Occipital lobe (tissue), 2 donors: ENCODE data around the gene TFCP2. TPM values are rescaled to one million over a fixed set of nuclear protein-coding genes. Genes with fewer than 3 reads are reported as not detected.
A peak's percentile ranks its signal among the peaks of the same experiment; 100 is the strongest.

Experiments used
- DNase-seq: peaks from one replicate; lab custom pipeline; 2025; lab: John Stamatoyannopoulos, UW
- total RNA-seq: library from RNA; depleted of rRNA; stranded (reverse); fragments of >200 nt; gene quantifications from one replicate; pipeline ENCODE4 v1.2.3, GENCODE V29; 2014

TFCP2 gene
- total RNA-seq, 1 donor from 2014 or later, result 13.6 TPM

GRCh38 chr12:51197736-51198567, 25.0 kb upstream of the TFCP2 start:
- no peak for DNase-seq

- no peak for DNase-seq
Observed at GRCh38 chr12:51196547-51196946, 23.6 kb upstream of the TFCP2 start.

GRCh38 chr12:51195841-51196240, 22.9 kb upstream of the TFCP2 start:
- no peak for DNase-seq

- no peak for DNase-seq
Observed at GRCh38 chr12:51192284-51192671, 19.3 kb upstream of the TFCP2 start.

- no peak for DNase-seq
Observed at GRCh38 chr12:51191516-51192283, 18.8 kb upstream of the TFCP2 start.

GRCh38 chr12:51190820-51191219, 17.9 kb upstream of the TFCP2 start:
- DNase-seq, result no peak

- DNase-seq, result no peak
Observed at GRCh38 chr12:51189790-51190355, 16.9 kb upstream of the TFCP2 start.

GRCh38 chr12:51188359-51189051, 15.6 kb upstream of the TFCP2 start:
- DNase-seq, result no peak

- DNase-seq, result no peak
Observed at GRCh38 chr12:51187370-51187987, 14.5 kb upstream of the TFCP2 start.

GRCh38 chr12:51186465-51187085, 13.6 kb upstream of the TFCP2 start:
- no peak for DNase-seq

GRCh38 chr12:51185171-51185717, 12.3 kb upstream of the TFCP2 start:
- DNase-seq, result no peak

- peak; percentile 10 for DNase-seq
Observed at GRCh38 chr12:51183816-51184215, 10.9 kb upstream of the TFCP2 start.

- DNase-seq, result no peak
Observed at GRCh38 chr12:51183349-51183748, 10.4 kb upstream of the TFCP2 start.

GRCh38 chr12:51181558-51181957, 8.6 kb upstream of the TFCP2 start:
- DNase-seq, result no peak

- DNase-seq, result no peak
Observed at GRCh38 chr12:51177897-51178296, 5.0 kb upstream of the TFCP2 start.

GRCh38 chr12:51174501-51174900, 1.6 kb upstream of the TFCP2 start:
- DNase-seq, result no peak

GRCh38 chr12:51171884-51172514, 936 bp downstream of the TFCP2 start:
- no peak for DNase-seq

- no peak for DNase-seq
Observed at GRCh38 chr12:51163795-51164194, 9.1 kb downstream of the TFCP2 start.

GRCh38 chr12:51162217-51162616, 10.7 kb downstream of the TFCP2 start:
- DNase-seq, result no peak

- DNase-seq, result no peak
Observed at GRCh38 chr12:51160814-51161459, 12.0 kb downstream of the TFCP2 start.
